Stimulated activated naive B cell treated with anti-CD40 and anti-IgM and Interleukin-4, amounts not matched to agents 10 μg/mL and 1 μg/mL and 100 μg/mL, for 72 hours (primary cell): ENCODE measurements around the gene SLAMF6.
"Not testable (repeated sequence)": the region's sequence is repeated elsewhere in the genome, so short reads cannot be mapped to it uniquely, and the experiment has no call there.

Experiments
- ATAC-seq, 2 donors: fragments of 150-1000 bp; cut with Tn5 transposase; replicated peaks; 2 replicates each; pipeline ENCODE4 v1.10.0; 2021; ENCODE audit warnings: moderate library complexity in 1 of 2
- DNase-seq: peaks from one replicate; pipeline ENCODE4 v3.0.0; 2021
- H3K27ac Mint-ChIP-seq: one replicate; pipeline ENCODE4 v1.8.0; 2022; ENCODE audit warnings: mild to moderate bottlenecking, mixed read lengths
- H3K27me3 Mint-ChIP-seq, 2 donors: one replicate each; pipeline ENCODE4 v1.8.0; 2022; ENCODE audit warnings: mixed read lengths in 2 of 2
- H3K36me3 Mint-ChIP-seq, 2 donors: one replicate each; pipeline ENCODE4 v1.8.0; 2022; ENCODE audit warnings: mixed read lengths in 2 of 2, mild to moderate bottlenecking in 1 of 2
- H3K4me1 Mint-ChIP-seq, 2 donors: one replicate each; pipeline ENCODE4 v1.8.0; 2022; ENCODE audit warnings: mixed read lengths in 2 of 2, mild to moderate bottlenecking in 1 of 2
- H3K4me3 Mint-ChIP-seq, 2 donors: one replicate each; pipeline ENCODE4 v1.8.0; 2022; ENCODE audit warnings: mild to moderate bottlenecking in 2 of 2, mixed read lengths in 2 of 2, moderate library complexity in 1 of 2
- H3K9me3 Mint-ChIP-seq, 2 donors: one replicate each; pipeline ENCODE4 v1.8.0; 2022; ENCODE audit warnings: mixed read lengths in 2 of 2, mild to moderate bottlenecking in 1 of 2

The SLAMF6 gene

DNA sequence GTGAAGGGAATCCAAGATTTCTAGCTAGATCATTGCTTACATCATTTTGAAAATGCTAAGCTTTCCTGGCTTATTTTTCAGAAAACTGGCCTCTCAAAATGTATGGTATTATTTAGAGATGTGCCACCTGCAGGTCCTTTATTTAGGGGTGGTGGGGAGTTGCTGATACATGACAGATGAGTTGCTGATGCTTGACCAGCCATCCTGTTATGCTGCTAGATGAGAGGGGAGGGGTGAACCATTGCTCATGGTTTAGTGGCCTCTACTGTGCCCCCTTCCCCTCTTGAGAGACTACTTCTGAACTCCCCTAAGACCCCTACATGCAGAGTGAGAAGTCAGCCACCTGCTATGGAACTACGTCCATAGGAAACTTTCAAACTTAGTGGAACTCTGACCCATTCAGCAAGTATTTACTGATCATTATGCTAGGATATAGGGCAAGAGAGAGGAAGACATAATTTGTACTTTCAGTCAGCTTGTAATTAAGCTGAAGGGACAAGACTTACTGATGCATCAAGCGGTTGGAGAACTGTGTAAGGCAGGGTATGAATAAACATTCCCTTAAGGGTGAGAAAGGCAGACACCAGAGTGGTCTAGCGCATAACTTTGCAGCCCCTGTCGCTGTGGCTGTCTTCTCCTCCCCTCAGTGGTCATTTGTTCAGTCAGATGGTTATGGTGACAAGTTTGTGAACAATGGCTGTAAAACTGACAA, 34.6 kb downstream of the SLAMF6 start:
- Mint-ChIP-seq H3K9me3 (peaks cover 5 to 6% of the 10 kb centered on the region in 2 donors), H3K36me3 (peaks cover 27 to 69% of the 10 kb centered on the region in 2 donors), H3K4me3 (peak overlapping the region; percentile 63 to 65), H3K4me1 (peaks cover 12 to 49% of the 10 kb centered on the region in 2 donors), H3K27me3 (no peaks in the 10 kb centered on the region), H3K27ac (no peak overlapping the region)
- peak; percentile 63 for DNase-seq
- peak; percentile 80 to 87 for ATAC-seq

DNA sequence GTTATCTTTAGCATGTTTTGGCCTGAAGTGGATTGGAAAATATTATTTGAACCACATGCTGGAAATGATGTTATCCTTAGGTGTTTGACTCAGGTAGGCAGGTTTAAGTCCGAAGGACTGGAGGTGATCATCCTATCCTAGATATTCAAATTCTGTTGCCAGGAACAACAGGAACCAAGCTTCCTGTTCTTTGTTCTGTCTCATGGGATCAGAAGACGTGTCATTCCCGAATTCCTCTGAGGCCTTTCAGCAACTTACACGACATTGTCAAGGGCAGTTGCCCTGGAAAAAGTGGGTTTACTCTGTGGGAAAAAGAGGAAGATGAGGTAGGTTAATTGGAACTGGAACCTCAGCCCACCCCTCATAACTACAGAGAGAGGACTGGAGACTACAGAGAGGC, 36.6 kb downstream of the SLAMF6 start:
- Mint-ChIP-seq H3K9me3 (peaks cover 13% of the 10 kb centered on the region in 2 donors), H3K4me3 (no peak overlapping the region), H3K4me1 (peaks cover 31 to 60% of the 10 kb centered on the region in 2 donors), H3K36me3 (peaks cover 39 to 81% of the 10 kb centered on the region in 2 donors), H3K27me3 (no peaks in the 10 kb centered on the region), H3K27ac (no peak overlapping the region)
- ATAC-seq = no peak
- DNase-seq = no peak

DNA sequence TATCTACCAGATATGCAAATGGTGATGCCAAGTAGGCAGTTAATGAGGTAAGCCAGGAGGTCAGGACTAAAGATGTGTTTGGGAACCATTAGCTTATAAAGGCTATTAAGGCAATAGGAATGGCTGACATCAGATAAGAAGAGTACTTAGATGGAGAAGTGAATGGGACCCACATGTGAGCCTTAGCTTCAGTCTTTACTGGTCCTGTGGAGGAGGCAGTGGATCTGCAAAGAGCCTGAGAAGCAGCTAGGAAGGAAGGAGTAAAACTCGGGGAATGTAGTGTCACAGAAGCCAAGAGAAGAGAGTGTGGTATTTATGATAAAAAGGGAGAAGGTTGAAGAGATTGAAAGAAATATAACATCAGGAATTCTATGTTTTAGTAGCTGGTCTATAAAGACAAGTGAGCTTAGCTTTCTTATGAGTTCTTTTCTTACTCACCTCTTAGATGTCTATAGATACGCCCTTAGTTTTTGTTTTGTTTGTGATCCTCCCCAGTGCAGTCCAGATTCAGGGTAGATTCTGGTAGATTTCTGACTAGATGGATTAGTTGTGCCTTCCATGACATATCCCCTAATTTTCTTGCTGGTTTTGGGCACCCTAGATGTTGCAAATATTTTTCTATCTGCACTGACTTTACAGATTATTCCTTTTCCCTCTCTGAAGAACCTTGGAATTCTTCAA, 39.4 kb downstream of the SLAMF6 start:
- Mint-ChIP-seq H3K4me3 (no peak overlapping the region), H3K9me3 (peaks cover 25 to 27% of the 10 kb centered on the region in 2 donors), H3K36me3 (peaks cover 57 to 76% of the 10 kb centered on the region in 2 donors), H3K27me3 (no peaks in the 10 kb centered on the region), H3K27ac (peak overlapping the region; percentile 93), H3K4me1 (peaks cover 48% of the 10 kb centered on the region in 2 donors)
- no peak for DNase-seq
- ATAC-seq = no peak

DNA sequence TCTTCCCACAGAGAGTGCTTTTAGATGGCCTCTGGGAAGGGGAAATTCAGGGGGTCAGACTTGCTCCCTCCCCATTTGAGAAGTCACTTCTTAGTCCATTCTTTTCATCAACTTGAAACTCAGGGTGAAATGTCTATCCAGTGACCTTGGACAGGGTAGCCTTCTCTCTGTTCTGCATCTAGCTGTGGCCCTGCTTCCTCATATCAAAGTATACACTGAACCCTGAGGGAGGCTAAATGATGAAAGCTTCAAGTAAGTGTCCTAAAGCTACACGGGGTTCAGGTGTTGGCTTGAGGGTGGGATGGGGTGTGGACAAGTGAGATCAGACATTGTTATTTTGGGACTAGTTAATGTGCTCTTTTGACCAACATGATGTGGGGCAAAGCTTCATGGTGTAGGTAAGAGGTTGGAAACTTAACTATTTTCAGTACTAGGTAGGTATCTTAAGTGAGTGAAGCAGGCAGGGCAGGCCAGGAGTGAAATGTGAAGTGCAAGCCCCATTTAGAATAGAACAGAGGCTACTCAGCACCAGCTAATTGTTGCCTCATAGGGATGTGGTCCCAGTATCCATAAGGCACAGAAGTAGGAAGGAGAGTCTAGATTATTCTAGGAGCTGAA, 41.0 kb downstream of the SLAMF6 start:
- H3K4me3 Mint-ChIP-seq = peak overlapping the region; percentile 14 to 25
- no peak for DNase-seq
- peaks cover 46 to 53% of the 10 kb centered on the region in 2 donors for H3K4me1 Mint-ChIP-seq
- no peaks in the 10 kb centered on the region for H3K27me3 Mint-ChIP-seq
- peaks cover 59 to 73% of the 10 kb centered on the region in 2 donors for H3K36me3 Mint-ChIP-seq
- peak overlapping the region; percentile 93 for H3K27ac Mint-ChIP-seq
- peak; percentile 80 to 83 for ATAC-seq
- H3K9me3 Mint-ChIP-seq = peaks cover 30 to 31% of the 10 kb centered on the region in 2 donors

DNA sequence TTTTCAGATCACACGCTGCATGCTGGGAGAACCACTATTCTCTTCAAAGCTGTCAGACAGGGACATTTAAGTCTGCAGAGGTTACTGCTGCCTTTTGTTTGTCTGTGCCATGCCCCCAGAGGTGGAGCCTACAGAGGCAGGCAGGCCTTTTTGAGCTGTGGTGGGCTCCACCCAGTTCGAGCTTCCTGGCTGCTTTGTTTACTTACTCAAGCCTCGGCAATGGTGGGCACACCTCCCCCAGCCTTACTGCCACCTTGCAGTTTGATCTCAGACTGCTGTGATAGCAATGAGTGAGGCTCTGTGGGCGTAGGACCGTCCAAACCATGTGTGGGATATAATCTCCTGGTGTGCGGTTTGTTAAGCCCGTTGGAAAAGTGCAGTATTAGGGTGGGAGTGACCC, 42.3 kb downstream of the SLAMF6 start:
- ATAC-seq, H3K27me3 Mint-ChIP-seq, H3K4me3 Mint-ChIP-seq, DNase-seq: not testable (repeated sequence)
- peaks cover 47 to 60% of the 10 kb centered on the region in 2 donors for H3K36me3 Mint-ChIP-seq
- peaks cover 41 to 52% of the 10 kb centered on the region in 2 donors for H3K4me1 Mint-ChIP-seq
- H3K27ac Mint-ChIP-seq = peak overlapping the region; percentile 93
- H3K9me3 Mint-ChIP-seq = peaks cover 30% of the 10 kb centered on the region in 2 donors

DNA sequence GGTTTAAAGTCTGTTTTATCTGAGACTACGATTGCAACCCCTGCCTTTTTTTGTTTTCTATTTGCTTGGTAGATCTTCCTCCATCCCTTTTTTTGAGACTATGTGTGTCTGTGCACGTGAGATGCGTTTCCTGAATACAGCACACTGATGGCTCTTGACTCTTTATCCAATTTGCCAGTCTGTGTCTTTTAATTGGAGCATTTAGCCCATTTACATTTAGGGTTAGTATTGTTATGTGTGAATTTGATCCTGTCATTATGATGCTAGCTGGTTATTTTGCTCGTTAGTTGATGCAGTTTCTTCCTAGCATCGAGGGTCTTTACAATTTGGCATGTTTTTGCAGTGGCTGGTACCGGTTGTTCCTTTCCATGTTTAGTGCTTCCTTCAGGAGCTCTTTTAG, 44.0 kb downstream of the SLAMF6 start:
- peaks cover 34 to 45% of the 10 kb centered on the region in 2 donors for H3K4me1 Mint-ChIP-seq
- peak overlapping the region; percentile 56 for H3K27ac Mint-ChIP-seq
- peak overlapping the region in 1 of 2 donors; percentile 1 for H3K4me3 Mint-ChIP-seq
- H3K27me3 Mint-ChIP-seq, ATAC-seq, DNase-seq: not testable (repeated sequence)
- H3K9me3 Mint-ChIP-seq = peaks cover 24 to 26% of the 10 kb centered on the region in 2 donors
- H3K36me3 Mint-ChIP-seq = peaks cover 37 to 43% of the 10 kb centered on the region in 2 donors

DNA sequence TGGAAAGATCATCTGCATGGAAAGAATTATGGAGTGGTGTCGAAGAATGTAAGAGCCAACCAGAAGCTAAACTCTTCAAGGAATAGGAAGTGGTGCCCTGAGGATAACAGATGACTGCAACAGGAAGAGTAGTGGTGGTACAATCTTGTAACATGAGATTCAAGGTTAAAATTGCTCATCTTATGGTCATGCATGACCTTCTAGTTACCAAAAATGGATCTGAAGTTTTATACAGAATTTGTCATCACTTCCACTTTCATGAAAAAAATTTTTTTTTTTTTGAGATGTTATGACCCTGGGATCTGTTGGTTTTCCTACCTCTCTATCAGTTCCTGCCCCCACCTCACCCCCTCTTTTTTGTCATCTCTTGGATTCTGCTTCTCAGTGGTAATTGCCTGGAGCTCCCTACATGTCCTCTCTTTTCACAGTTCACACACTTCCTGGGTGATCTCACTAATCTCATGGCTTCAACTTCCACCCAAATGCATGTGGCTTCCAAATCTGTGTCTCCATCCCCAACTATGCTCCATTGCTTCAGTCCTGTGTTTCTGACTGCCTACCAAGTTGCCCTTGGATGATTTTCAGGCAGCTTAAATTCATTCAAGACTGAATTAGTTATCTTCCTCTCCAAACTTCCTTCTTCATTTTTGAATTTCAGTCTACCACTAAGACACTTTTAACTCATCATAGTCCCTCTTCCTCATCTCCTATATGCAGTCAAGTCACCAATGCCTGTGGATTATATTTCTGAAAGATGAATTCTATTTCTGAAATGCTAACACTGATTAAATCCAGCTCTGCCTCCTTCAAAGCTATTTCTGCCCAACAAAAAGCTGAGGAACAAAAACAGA, 48.4 kb downstream of the SLAMF6 start:
- ATAC-seq (peak; percentile 97), DNase-seq (peak; percentile 42)
- Mint-ChIP-seq H3K9me3 (peaks cover 9% of the 10 kb centered on the region in 2 donors), H3K27ac (no peak overlapping the region), H3K4me1 (peaks cover 17 to 20% of the 10 kb centered on the region in 2 donors), H3K36me3 (peaks cover 12 to 14% of the 10 kb centered on the region in 2 donors), H3K4me3 (no peak overlapping the region), H3K27me3 (no peaks in the 10 kb centered on the region)

DNA sequence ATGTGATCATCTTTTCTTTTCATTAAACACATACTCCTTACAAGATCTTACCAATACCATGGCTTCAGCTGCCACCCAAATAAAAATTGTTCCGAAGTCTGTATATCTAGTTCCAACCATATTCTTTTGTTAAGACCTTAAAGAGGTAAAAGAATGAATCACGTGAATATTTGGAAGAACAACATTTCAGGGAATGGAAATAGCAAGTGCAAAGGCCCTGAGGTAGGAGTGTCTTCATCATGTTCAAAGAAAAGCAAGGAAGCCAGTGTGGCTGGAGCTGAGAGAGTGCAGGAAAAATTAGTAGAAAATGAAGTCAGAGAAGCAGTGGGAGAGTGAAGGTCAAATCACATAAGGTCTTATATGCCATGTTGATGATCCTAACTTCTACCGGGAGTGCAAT, 50.9 kb downstream of the SLAMF6 start:
- Mint-ChIP-seq H3K9me3 (no peaks in the 10 kb centered on the region), H3K4me1 (peaks cover 13 to 19% of the 10 kb centered on the region in 2 donors), H3K27me3 (no peaks in the 10 kb centered on the region), H3K36me3 (no peaks in the 10 kb centered on the region), H3K27ac (no peak overlapping the region), H3K4me3 (no peak overlapping the region)
- ATAC-seq (no peak), DNase-seq (no peak)

DNA sequence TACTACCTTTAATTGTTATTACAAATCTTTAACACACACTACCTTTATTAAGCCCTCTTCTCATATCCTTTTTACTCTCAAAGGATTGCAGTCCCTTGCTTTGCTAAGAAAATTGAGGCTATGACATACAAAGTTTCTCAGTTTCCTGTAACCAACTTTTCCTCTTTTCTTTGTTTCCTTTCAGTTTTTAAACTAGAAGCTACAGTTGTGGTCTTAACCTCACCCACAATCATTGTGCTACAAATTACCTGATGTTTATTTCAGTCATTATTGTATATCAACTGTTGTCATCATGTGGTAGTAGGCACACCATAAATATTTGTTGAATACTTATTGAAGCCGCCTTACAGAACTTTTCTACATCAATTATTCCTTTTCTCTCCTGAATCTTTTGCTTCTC, 51.8 kb downstream of the SLAMF6 start:
- ATAC-seq (peak in 1 of 2 donors; percentile 13), DNase-seq (no peak)
- H3K27me3 Mint-ChIP-seq = no peaks in the 10 kb centered on the region
- H3K27ac Mint-ChIP-seq = no peak overlapping the region
- H3K9me3 Mint-ChIP-seq = no peaks in the 10 kb centered on the region
- H3K36me3 Mint-ChIP-seq = no peaks in the 10 kb centered on the region
- peaks cover 19 to 28% of the 10 kb centered on the region in 2 donors for H3K4me1 Mint-ChIP-seq
- no peak overlapping the region for H3K4me3 Mint-ChIP-seq

DNA sequence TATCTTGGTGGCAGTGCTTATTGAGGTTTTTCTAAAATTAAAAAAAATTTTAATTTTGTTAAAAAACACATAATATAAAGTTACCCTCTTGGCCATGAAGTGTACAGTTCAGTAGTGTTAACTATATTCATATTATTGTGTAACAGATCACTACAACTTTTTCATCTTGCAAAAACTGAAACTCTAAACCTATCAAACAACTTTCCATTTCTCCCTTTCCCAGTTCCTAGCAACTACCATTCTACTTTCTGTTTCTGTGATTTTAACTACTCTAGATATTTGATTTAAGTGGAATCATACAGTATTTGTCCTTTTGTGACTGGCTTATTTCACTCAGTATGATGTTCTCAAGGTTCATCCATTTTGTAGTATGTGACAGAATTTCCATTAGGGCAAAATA, 55.5 kb downstream of the SLAMF6 start:
- no peak for DNase-seq
- ATAC-seq = peak in 1 of 2 donors; percentile 8
- Mint-ChIP-seq H3K27me3 (no peaks in the 10 kb centered on the region), H3K9me3 (peaks cover 9 to 12% of the 10 kb centered on the region in 2 donors), H3K36me3 (peaks cover 15 to 18% of the 10 kb centered on the region in 2 donors), H3K4me3 (peak overlapping the region in 1 of 2 donors; percentile 44), H3K27ac (peak overlapping the region; percentile 53), H3K4me1 (peaks cover 36 to 64% of the 10 kb centered on the region in 2 donors)

DNA sequence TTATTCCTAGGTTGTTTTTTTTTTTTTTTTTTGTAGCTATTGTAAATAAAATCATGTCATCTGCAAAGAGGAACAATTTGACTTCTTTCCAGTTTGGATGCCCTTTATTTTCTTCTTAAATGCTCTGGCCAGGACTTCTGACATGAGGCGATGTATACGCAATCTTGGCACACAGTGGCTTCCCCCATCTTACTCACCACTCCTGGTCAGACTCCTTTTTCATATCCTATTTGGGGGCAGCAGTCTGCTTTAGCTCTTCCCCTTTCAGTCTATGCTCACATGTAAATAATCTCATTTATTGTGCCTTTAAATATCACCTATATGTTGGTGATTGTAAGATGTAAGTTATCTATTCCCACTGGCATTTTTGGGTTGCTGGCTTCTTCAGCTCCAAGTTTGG, 56.1 kb downstream of the SLAMF6 start:
- H3K4me3 Mint-ChIP-seq = peak overlapping the region; percentile 26 to 37
- peaks cover 9 to 12% of the 10 kb centered on the region in 2 donors for H3K9me3 Mint-ChIP-seq
- peak overlapping the region; percentile 99 for H3K27ac Mint-ChIP-seq

DNA sequence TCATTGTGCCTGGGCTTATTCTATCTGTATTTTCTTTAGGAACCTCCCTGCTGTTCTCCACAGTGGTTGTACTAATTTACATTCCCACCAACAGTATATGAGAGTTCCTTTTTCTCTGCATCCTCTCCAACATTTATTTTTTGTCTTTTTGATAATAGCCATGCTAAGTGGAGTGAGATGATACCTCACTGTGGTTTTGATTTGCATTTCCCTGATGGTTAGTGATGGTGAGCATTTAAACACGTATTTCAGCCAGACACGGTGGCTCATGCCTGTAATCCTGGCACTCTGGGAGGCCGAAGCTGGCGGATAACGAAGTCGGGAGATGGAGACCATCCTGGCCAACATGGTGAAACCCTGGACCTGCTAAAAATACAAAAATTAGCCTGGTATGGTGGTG, 57.9 kb downstream of the SLAMF6 start:
- no peaks in the 10 kb centered on the region for H3K27me3 Mint-ChIP-seq
- H3K36me3 Mint-ChIP-seq = peaks cover 15 to 18% of the 10 kb centered on the region in 2 donors
- peak overlapping the region; percentile 99 for H3K27ac Mint-ChIP-seq
- DNase-seq (no peak), ATAC-seq (no peak)
- H3K4me3 Mint-ChIP-seq = peak overlapping the region; percentile 71 to 75
- peaks cover 51 to 86% of the 10 kb centered on the region in 2 donors for H3K4me1 Mint-ChIP-seq
- H3K9me3 Mint-ChIP-seq = peaks cover 9 to 12% of the 10 kb centered on the region in 2 donors

More for the DNA sequence above, 56.1 kb downstream of the SLAMF6 start:
- Mint-ChIP-seq H3K36me3 (peaks cover 15 to 18% of the 10 kb centered on the region in 2 donors), H3K27me3 (no peaks in the 10 kb centered on the region), H3K4me1 (peaks cover 39 to 70% of the 10 kb centered on the region in 2 donors)
- ATAC-seq = peak; percentile 83 to 87
- no peak for DNase-seq

DNA sequence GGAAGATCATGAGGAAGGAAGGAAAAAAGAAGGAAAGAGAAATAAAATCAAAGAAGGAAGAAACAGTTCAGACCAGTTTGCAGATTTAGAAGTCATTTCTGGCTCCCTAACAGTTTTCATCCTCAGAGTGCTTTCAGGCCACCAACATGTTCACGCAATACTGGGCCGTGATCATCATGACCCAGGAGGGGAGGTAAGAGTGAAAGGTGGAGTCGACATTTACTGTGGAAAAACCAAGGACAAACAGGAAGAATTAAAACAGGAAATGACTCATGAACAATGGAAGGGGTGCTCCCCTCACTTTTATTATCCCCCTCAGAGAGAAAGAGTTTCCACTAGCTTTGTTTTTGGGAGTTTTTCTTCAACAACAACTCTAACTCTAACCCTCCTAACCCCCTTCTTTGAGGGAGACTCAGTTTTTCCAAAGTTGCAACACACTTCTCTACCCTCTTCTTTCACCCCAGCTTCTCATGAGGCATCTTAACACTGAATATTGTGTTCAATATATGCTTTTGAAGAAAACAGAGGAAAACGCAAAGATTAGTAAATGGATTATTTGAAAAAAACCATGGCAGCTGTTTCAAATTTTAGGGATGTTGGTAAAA, 62.3 kb downstream of the SLAMF6 start:
- Mint-ChIP-seq H3K27me3 (no peaks in the 10 kb centered on the region), H3K36me3 (peaks cover 15 to 26% of the 10 kb centered on the region in 2 donors), H3K4me1 (peaks cover 57 to 91% of the 10 kb centered on the region in 2 donors), H3K27ac (peak overlapping the region; percentile 97), H3K9me3 (peaks cover 8 to 9% of the 10 kb centered on the region in 2 donors), H3K4me3 (peak overlapping the region; percentile 69 to 75)
- DNase-seq (peak; percentile 56), ATAC-seq (peak; percentile 72)
